Astrocyte of the cerebellum (primary cell): Measurements from ENCODE around the gene BDH1.
"Not testable (repeated sequence)": the region's sequence is repeated elsewhere in the genome, so short reads cannot be mapped to it uniquely, and the experiment has no call there.

ENCODE experiments used
- DNase-seq: peaks from one replicate; pipeline ENCODE4 v3.0.0-alpha.2; 2011; ENCODE audit warnings: low read depth
- H3K4me3 ChIP-seq: 2 replicates; pipeline ENCODE4 v1.5.1; 2011; ENCODE audit warnings: mild to moderate bottlenecking, low read depth, low read length, moderate library complexity
- in situ Hi-C: cut with HindIII; loops from 2 replicates; pipeline ENCODE4 v1.10.0; 2017; ENCODE audit warnings: low sequenced_read_pairs
- TF ChIP-seq, protein P1 (sequence below): IDR thresholded peaks from 2 replicates; pipeline ENCODE4 v1.5.1; 2012; ENCODE audit warnings: low read length, low read depth, moderate library complexity, mild to moderate bottlenecking; ENCODE audit errors: missing control alignments

Gene BDH1

DNA sequence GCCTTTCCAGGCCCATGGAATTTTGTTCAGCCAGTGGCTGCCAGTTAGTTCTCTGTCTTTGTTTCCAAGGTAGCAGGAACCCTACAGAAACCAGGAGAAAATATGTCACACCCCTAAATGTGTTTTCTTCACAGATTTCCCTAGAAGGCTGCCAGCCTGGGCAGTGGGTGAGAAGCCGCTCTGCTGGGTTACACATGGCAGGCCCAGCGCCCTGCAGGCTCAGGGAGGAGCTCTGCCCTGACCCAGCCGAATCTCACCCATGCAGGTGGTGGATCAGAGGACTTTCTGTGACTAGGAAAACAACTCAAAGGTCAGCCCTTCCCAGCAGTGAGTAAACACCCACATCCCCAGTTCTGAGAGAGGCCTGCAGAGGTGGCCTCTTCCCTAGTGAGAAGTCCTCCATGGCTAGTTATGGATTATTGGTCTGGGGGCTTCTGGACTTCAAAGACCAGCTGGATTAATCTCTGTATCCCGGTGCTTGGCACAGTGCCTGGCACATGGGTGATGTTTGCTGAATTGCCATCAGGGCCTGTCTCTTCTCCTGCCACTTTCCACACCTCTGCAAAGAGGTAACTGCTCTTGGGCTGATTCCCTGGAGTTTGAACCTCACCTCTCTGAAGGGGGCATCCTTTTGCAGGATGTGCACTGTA lies 34.7 kb upstream of the BDH1 start:
- TF ChIP-seq, protein P1, sequence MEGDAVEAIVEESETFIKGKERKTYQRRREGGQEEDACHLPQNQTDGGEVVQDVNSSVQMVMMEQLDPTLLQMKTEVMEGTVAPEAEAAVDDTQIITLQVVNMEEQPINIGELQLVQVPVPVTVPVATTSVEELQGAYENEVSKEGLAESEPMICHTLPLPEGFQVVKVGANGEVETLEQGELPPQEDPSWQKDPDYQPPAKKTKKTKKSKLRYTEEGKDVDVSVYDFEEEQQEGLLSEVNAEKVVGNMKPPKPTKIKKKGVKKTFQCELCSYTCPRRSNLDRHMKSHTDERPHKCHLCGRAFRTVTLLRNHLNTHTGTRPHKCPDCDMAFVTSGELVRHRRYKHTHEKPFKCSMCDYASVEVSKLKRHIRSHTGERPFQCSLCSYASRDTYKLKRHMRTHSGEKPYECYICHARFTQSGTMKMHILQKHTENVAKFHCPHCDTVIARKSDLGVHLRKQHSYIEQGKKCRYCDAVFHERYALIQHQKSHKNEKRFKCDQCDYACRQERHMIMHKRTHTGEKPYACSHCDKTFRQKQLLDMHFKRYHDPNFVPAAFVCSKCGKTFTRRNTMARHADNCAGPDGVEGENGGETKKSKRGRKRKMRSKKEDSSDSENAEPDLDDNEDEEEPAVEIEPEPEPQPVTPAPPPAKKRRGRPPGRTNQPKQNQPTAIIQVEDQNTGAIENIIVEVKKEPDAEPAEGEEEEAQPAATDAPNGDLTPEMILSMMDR = no peak
- no peak for DNase-seq
- in situ Hi-C loops = loop anchor here (10.0 kb wide), 1 partner anchor 84 kb away; no protein-coding TSS in a partner anchor

DNA sequence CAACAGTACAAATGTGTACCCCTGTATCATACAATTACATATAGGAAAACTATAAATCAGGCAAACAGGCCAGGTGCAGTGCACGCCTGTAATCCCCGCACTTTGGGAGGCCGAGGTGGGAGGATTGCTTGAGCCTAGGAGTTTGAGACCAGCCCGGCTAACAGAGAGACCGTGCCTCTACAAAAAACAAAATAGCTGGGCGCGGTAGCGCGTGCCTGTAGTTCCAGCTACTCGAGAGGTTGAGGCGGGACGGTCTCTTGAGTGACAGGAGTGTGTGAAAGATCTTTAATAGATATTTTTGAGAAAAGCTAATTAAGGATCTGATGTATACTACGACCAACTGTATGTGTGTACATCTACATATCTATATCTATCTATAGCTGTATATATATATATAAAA lies 33.8 kb upstream of the BDH1 start:
- H3K4me3 ChIP-seq = no peak overlapping the region
- TF ChIP-seq, protein P1 = no peak
- no peak for DNase-seq
- in situ Hi-C loops = no loop called here

More for the DNA sequence above, 34.7 kb upstream of the BDH1 start:
- no peak overlapping the region for H3K4me3 ChIP-seq

DNA sequence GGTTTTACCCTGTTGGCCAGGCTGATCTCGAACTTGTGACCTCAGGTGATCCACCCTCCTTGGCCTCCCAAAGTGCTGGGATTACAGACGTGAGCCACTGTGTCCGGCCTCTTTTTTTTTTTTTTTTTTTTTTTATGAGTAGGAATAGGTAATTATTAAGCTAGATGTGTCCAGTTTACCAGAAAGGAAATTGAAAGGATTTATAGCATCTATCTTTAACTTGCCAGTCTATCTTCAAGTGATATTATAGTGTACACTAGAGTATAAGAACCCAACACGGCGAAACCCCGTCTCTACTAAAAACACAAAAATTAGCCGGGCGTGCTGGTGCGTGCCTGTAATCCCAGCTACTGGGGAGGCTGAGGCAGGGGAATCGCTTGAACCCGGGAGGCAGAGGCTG lies 31.0 kb upstream of the BDH1 start:
- DNase-seq, H3K4me3 ChIP-seq, in situ Hi-C loops: not testable (repeated sequence)

DNA sequence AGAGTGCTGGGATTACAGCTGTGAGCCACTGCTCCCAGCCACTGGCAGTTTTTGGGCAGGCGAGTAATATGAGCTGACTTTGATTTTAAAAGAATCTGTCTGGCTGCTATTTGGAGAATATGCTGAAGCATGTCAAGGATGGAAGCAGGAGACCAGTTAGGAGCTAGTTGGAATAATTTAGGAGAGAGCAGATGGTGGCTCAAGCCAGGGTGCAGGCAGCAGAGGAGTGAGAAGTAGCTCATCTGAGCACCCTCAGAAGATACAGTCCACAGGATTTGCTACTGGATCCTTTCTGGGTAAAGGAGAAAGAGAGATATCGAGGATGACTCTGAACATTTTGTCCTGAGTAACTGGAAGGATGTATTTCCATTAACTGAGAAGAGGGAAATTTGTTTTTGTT lies 30.4 kb upstream of the BDH1 start:
- TF ChIP-seq, protein P1 = no peak
- in situ Hi-C loops = no loop called here

DNA sequence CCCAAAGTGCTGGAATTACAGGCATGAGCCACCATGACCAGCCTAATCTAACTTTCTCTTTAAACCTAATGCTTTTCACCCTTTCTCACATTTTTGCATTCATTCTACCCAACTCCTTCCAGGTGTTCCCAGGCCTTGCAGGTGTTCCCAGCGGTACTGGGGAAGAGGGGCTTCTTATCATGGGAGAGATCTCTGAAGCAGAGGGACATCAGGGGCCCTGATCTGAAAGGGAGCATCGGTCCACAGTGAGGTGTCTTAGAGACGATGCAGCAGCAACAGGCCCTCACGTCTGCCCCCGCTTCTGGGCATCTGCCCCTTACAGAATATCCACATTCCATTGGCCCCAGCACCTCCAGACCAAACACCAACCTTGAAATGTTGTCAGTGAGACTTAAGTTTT lies 29.0 kb upstream of the BDH1 start:
- DNase-seq = no peak
- in situ Hi-C loops = no loop called here

More for the DNA sequence above, 30.4 kb upstream of the BDH1 start:
- DNase-seq = no peak
- no peak overlapping the region for H3K4me3 ChIP-seq

DNA sequence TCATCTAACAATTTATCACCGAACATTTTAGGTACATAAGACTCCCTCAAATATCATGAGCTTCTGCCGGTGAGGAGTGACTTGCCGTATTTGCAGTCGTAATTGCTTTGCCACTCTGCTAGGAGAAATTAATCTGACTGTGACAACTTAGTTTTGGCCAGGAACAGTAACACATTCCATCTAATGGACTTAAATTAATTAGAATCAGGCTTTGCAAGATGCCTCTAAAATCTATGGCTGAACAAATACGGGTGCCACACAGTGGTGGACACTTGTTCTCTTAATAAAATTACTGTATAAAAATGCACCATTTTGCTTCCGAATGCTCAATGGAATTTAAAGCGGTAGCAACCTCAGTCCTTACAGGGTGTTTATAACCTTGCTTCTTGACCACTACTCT lies 27.6 kb upstream of the BDH1 start:
- no peak for DNase-seq
- H3K4me3 ChIP-seq = no peak overlapping the region
- in situ Hi-C loops = no loop called here
- TF ChIP-seq, protein P1 = no peak

More for the DNA sequence above, 29.0 kb upstream of the BDH1 start:
- TF ChIP-seq, protein P1 = no peak
- no peak overlapping the region for H3K4me3 ChIP-seq

DNA sequence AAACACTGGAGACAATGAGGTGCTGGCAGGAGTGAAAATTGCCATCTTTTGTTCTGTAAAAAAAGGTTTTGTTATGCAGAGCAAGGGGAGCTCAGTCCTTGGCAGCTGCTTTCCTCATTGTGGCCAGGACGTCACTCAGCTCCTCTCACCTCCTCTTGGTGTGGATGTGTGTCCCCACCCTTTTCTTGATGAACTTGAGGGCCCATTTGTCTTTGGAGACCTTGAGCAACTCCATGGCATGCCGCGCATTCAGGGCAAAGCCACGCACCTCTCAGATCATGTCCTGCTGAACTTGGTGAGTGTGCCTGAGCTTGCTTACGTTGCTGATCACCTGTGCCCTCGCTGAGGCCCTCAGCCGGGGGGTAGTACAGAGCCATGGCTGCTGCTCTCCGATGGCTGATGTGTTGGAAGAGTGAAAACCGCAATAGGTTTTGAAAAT lies 24.5 kb upstream of the BDH1 start:
- no peak overlapping the region for H3K4me3 ChIP-seq

More for the DNA sequence above, 24.5 kb upstream of the BDH1 start:
- TF ChIP-seq, protein P1 = no peak
- no peak for DNase-seq
- in situ Hi-C loops = no loop called here
